Hepatocyte (in vitro differentiated cells): Measurements from ENCODE around the gene GDA. TPM values are rescaled to one million over a fixed set of nuclear protein-coding genes. Genes with fewer than 3 reads are reported as not detected.

Source experiments
- DNase-seq: peaks from one replicate; pipeline ENCODE4 v3.0.0-alpha.2; 2016; ENCODE audit warnings: low spot score
- H2AFZ ChIP-seq: fragments of 200-600 bp; sonication (generic); 2 replicates; pipeline ENCODE4 v1.6.0; 2016; ENCODE audit warnings: antibody characterized with exemption, mild to moderate bottlenecking
- H3K27ac ChIP-seq: fragments of 200-600 bp; sonication (generic); 2 replicates; pipeline ENCODE4 v1.5.1; 2016; ENCODE audit warnings: mild to moderate bottlenecking
- H3K27me3 ChIP-seq: fragments of 200-600 bp; sonication (generic); 2 replicates; pipeline ENCODE4 v1.6.1; 2016
- H3K36me3 ChIP-seq: fragments of 200-600 bp; sonication (generic); replicated peaks from 2 replicates; pipeline ENCODE4 v1.5.1; 2016; ENCODE audit warnings: low read depth; ENCODE audit not compliant: insufficient read depth
- H3K4me1 ChIP-seq: fragments of 200-600 bp; sonication (generic); 2 replicates; pipeline ENCODE4 v1.5.1; 2016; ENCODE audit warnings: mild to moderate bottlenecking, moderate library complexity; ENCODE audit not compliant: insufficient read depth
- H3K4me2 ChIP-seq: fragments of 200-600 bp; sonication (generic); 2 replicates; pipeline ENCODE4 v1.6.0; 2016
- H3K4me3 ChIP-seq: fragments of 200-600 bp; sonication (generic); 2 replicates; pipeline ENCODE4 v1.5.1; 2016; ENCODE audit warnings: mild to moderate bottlenecking
- H3K79me2 ChIP-seq: fragments of 200-600 bp; sonication (generic); 2 replicates; pipeline ENCODE4 v1.6.0; 2017; ENCODE audit warnings: mild to moderate bottlenecking
- H3K9me2 ChIP-seq: fragments of 200-600 bp; sonication (generic); replicated peaks from 2 replicates; pipeline ENCODE4 v1.6.0; 2017; ENCODE audit warnings: mild to moderate bottlenecking; ENCODE audit not compliant: insufficient read depth
- H3K9me3 ChIP-seq: fragments of 200-600 bp; sonication (generic); 2 replicates; pipeline ENCODE4 v1.5.1; 2016; ENCODE audit warnings: low read depth, mild to moderate bottlenecking
- H4K20me1 ChIP-seq: fragments of 200-600 bp; sonication (generic); 2 replicates; pipeline ENCODE4 v1.6.0; 2016; ENCODE audit warnings: mild to moderate bottlenecking; ENCODE audit not compliant: insufficient read depth, poor library complexity, severe bottlenecking
- EZH2 ChIP-seq: fragments of 200-600 bp; sonication (generic); IDR thresholded peaks from 2 replicates; pipeline ENCODE4 v1.6.1; 2016; ENCODE audit warnings: antibody characterized with exemption, mild to moderate bottlenecking, borderline replicate concordance
- EZH2phosphoT487 ChIP-seq: fragments of 200-600 bp; sonication (generic); IDR thresholded peaks from one replicate; pipeline ENCODE4 v1.6.1; 2018; ENCODE audit warnings: antibody characterized with exemption, mild to moderate bottlenecking, low read depth, moderate library complexity; ENCODE audit not compliant: unreplicated experiment, severe bottlenecking
- WGBS: methylation state at CpG from one replicate; pipeline ENCODE4 v1.1.6; 2016; ENCODE audit warnings: low lambda C conversion rate; ENCODE audit errors: missing lambda C conversion rate; 5-methylcytosine and 5-hydroxymethylcytosine counted together
- polyA plus RNA-seq: library from polyadenylated mRNA; unstranded; fragments of >200 nt; fragmentation: Nextera tagmentation; extraction: Ambion mirVana; gene quantifications from 2 replicates; pipeline ENCODE4 v1.2.1, GENCODE V29; 2016
- total RNA-seq: library from RNA; depleted of rRNA; stranded (reverse); fragments of >200 nt; gene quantifications from 2 replicates; pipeline ENCODE4 v1.2.3, GENCODE V29; 2014
- TF ChIP-seq, protein P1 (sequence below): fragments of 200-600 bp; sonication (generic); IDR thresholded peaks from 2 replicates; pipeline ENCODE4 v1.5.1; 2016; ENCODE audit warnings: antibody characterized with exemption, mild to moderate bottlenecking; ENCODE audit not compliant: poor library complexity

The GDA gene
- 23.6 and 28.5 TPM in 2 replicates for total RNA-seq
- polyA plus RNA-seq = 9.3 and 14.4 TPM in 2 replicates

DNA sequence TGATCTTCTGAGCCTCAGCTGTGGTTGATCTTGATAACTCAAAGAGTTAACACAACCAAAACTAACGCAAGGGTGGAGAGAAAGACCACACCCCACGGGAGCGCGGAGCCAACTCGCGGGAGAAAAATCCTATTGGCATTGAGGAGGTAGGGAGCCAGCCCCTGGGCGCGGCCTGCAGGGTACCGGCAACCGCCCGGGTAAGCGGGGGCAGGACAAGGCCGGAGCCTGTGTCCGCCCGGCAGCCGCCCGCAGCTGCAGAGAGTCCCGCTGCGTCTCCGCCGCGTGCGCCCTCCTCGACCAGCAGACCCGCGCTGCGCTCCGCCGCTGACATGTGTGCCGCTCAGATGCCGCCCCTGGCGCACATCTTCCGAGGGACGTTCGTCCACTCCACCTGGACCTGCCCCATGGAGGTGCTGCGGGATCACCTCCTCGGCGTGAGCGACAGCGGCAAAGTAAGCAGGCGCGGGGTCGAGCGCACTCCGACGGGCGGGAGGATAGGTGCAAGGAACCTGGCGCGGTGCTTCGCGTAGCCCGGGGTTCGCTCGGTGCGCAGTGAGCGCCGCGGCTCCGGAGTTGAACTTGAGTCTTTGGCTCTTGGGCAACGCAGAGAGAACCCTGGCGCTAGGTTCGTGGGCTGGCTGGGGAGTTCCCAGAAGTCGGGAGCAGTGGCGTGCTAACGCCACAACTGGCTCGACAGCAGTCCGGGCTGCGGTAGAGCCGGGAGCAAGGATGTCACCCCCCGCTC, at the start of gene GDA:
GDA (plus strand) TSS at position 210 of the 745 bp plus-strand sequence; CDS start at position 330, 120 bp downstream.
- Histone ChIP-seq H3K36me3 (no peaks in the 10 kb centered on the region), H3K4me3 (peak within 1 kb of the TSS; percentile 24), H2AFZ (no peak within 1 kb of the TSS), H3K4me2 (peak within 1 kb of the TSS; percentile 80), H3K27ac (peak within 1 kb of the TSS; percentile 84), H3K27me3 (peaks cover 10% of the 10 kb centered on the region), H4K20me1 (no peaks in the 10 kb centered on the region), H3K79me2 (peaks cover 3% of the 10 kb centered on the region), H3K4me1 (peaks cover 7% of the 10 kb centered on the region), H3K9me2 (no peaks in the 10 kb centered on the region), H3K9me3 (no peaks in the 10 kb centered on the region)
- WGBS = 40% methylated on average over 70 of the region's 70 CpGs
- no peak for TF ChIP-seq EZH2phosphoT487
- no peak for TF ChIP-seq EZH2
- TF ChIP-seq, protein P1, sequence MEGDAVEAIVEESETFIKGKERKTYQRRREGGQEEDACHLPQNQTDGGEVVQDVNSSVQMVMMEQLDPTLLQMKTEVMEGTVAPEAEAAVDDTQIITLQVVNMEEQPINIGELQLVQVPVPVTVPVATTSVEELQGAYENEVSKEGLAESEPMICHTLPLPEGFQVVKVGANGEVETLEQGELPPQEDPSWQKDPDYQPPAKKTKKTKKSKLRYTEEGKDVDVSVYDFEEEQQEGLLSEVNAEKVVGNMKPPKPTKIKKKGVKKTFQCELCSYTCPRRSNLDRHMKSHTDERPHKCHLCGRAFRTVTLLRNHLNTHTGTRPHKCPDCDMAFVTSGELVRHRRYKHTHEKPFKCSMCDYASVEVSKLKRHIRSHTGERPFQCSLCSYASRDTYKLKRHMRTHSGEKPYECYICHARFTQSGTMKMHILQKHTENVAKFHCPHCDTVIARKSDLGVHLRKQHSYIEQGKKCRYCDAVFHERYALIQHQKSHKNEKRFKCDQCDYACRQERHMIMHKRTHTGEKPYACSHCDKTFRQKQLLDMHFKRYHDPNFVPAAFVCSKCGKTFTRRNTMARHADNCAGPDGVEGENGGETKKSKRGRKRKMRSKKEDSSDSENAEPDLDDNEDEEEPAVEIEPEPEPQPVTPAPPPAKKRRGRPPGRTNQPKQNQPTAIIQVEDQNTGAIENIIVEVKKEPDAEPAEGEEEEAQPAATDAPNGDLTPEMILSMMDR = no peak
- DNase-seq = peak; percentile 44

DNA sequence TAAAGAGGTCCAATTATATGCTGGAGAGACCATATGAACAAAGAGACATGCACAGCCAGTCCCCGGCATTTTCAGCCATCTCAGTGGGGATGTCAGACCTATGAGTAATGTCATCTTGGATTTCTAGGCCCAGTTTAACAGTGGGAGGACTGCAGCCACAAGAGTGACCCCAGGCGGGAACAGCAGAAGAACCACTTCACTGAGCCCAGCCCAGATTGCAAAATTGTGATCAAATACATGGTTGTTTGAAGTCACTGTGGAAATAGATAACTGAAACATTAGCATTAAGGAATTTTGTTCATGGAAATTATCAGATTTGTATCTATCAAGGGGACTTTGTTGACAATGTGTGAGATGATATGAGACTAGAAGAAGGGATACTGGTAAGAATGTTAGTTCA, 46.7 kb upstream of the GDA start:
- TF ChIP-seq EZH2phosphoT487 (no peak), EZH2 (no peak)
- TF ChIP-seq, protein P1 = no peak
- no peaks in the 10 kb centered on the region for H4K20me1 ChIP-seq
- H3K4me3 ChIP-seq = no peak overlapping the region
- H3K9me3 ChIP-seq = no peaks in the 10 kb centered on the region
- H3K9me2 ChIP-seq = no peaks in the 10 kb centered on the region
- H3K4me1 ChIP-seq = no peaks in the 10 kb centered on the region
- no peak for DNase-seq
- H3K36me3 ChIP-seq = no peaks in the 10 kb centered on the region
- no peak overlapping the region for H3K27ac ChIP-seq
- H2AFZ ChIP-seq = no peak overlapping the region
- no peak overlapping the region for H3K4me2 ChIP-seq
- 93% methylated on average over 2 of the region's 2 CpGs for WGBS
- H3K27me3 ChIP-seq = no peaks in the 10 kb centered on the region
- no peaks in the 10 kb centered on the region for H3K79me2 ChIP-seq

GRCh38 chr9:72113056-72113455, 36.2 kb upstream of the GDA start:
- Histone ChIP-seq H3K36me3 (no peaks in the 10 kb centered on the region), H3K9me3 (no peaks in the 10 kb centered on the region), H2AFZ (no peak overlapping the region), H3K4me3 (no peak overlapping the region), H3K4me2 (no peak overlapping the region), H3K79me2 (no peaks in the 10 kb centered on the region), H3K4me1 (no peaks in the 10 kb centered on the region), H3K27me3 (no peaks in the 10 kb centered on the region), H3K9me2 (no peaks in the 10 kb centered on the region), H4K20me1 (no peaks in the 10 kb centered on the region), H3K27ac (no peak overlapping the region)
- WGBS = 86% methylated on average over 2 of the region's 2 CpGs
- DNase-seq = no peak
- TF ChIP-seq EZH2 (no peak), EZH2phosphoT487 (no peak)
- TF ChIP-seq, protein P1 = no peak
